K562 (cell line): ENCODE measurements around the gene RXYLT1. TPM values are rescaled to one million over a fixed set of nuclear protein-coding genes. Genes with fewer than 3 reads are reported as not detected.
A peak's percentile ranks its signal among the peaks of the same experiment; 100 is the strongest.

ENCODE experiments used
- ATAC-seq: fragments of 200-7000 bp; cut with Tn5 transposase; 3 replicates; pipeline ENCODE4 v1.9.1; 2020; ENCODE audit warnings: moderate library complexity
- BruUV-seq: library from RNA; stranded (reverse); fragments of 400-500 nt; replicated peaks from 2 replicates; lab custom pipeline; 2021; lab: Mats Ljungman, UMichigan
- CTCF ChIA-PET: fragments of 300-600 bp; formaldehyde crosslinking; extraction: SDS; loops from one replicate; lab custom pipeline; 2021; ENCODE audit warnings: low intra/inter-chr PET ratio; lab: Yijun Ruan, JAX
- POLR2A ChIA-PET: fragments of 300-600, 350-650 bp; sonication (Branson Sonifier 250); formaldehyde crosslinking; extraction: SDS; loops from one replicate; lab custom pipeline; 2021; ENCODE audit warnings: antibody characterized with exemption, inconsistent platforms; lab: Yijun Ruan, JAX
- DNase-seq, 4 experiments: peaks; one replicate each; pipeline versions ENCODE4 v3.0.0 to v3.0.0-alpha.2; 2011 to 2018; ENCODE audit warnings: low spot score in 3 of 4, mixed read lengths in 3 of 4; ENCODE audit errors: extremely low read depth in 1 of 4
- FAIRE-seq: peaks from 2 replicates; lab custom pipeline; 2011; peaks lifted over from hg19 to GRCh38; lab: Jason Lieb, UNC
- H2AFZ ChIP-seq: 2 replicates; pipeline ENCODE4 v1.6.0; 2011; ENCODE audit warnings: low read depth, low read length, control low read depth, inconsistent platforms
- H3K27ac ChIP-seq: fragments of 200-600 bp; 3 replicates; pipeline ENCODE4 v1.8.0; 2011; ENCODE audit warnings: low read depth, mild to moderate bottlenecking, control low read depth, inconsistent platforms, low read length, moderate library complexity, mixed read lengths; ENCODE audit errors: extremely low read depth
- H3K27me3 ChIP-seq, 2 experiments: fragments of 300-600 bp in 1 of 2; 2 replicates in 1 of 2; 3 replicates in 1 of 2; pipeline versions ENCODE4 v1.6.0 to v1.8.0; 2011; ENCODE audit warnings: inconsistent platforms in 2 of 2, low read length in 2 of 2, mild to moderate bottlenecking in 1 of 2, mixed read lengths in 1 of 2, moderate library complexity in 1 of 2; ENCODE audit not compliant: control insufficient read depth in 2 of 2, insufficient read depth in 2 of 2
- H3K36me3 ChIP-seq: fragments of 300-600 bp; 3 replicates; pipeline ENCODE4 v1.8.0; 2011; ENCODE audit warnings: mild to moderate bottlenecking, low read length, inconsistent platforms; ENCODE audit not compliant: control insufficient read depth, insufficient read depth
- H3K4me1 ChIP-seq, 2 experiments: fragments of 200-600 bp in 1 of 2; replicated peaks in 1 of 2; 2 replicates in 1 of 2; 3 replicates in 1 of 2; pipeline versions ENCODE4 v1.5.1 to v1.8.0; 2011; ENCODE audit warnings: inconsistent platforms in 2 of 2, low read length in 2 of 2, mild to moderate bottlenecking in 1 of 2, mixed read lengths in 1 of 2, moderate library complexity in 1 of 2; ENCODE audit not compliant: control insufficient read depth in 2 of 2, insufficient read depth in 2 of 2
- H3K4me2 ChIP-seq: 2 replicates; pipeline ENCODE4 v1.6.1; 2011; ENCODE audit warnings: low read length, control low read depth, inconsistent platforms, mixed read lengths; ENCODE audit not compliant: insufficient read depth
- H3K4me3 ChIP-seq: fragments of 200-600 bp; sonication (generic), shearing (Covaris generic); 2 replicates; pipeline ENCODE4 v1.5.1; 2016; ENCODE audit warnings: control low read depth, inconsistent platforms
- H3K79me2 ChIP-seq: fragments of 200-600 bp; 3 replicates; pipeline ENCODE4 v1.8.0; 2011; ENCODE audit warnings: low read length, inconsistent platforms; ENCODE audit not compliant: control insufficient read depth, insufficient read depth
- H3K9ac ChIP-seq, 2 experiments: 2 replicates each; pipeline versions ENCODE4 v1.6.0 to v1.6.1; 2011; ENCODE audit warnings: low read depth in 2 of 2, low read length in 2 of 2, control low read depth in 1 of 2, inconsistent platforms in 1 of 2, mild to moderate bottlenecking in 1 of 2, mixed read lengths in 1 of 2; ENCODE audit not compliant: insufficient read depth in 1 of 2
- H3K9me1 ChIP-seq: one replicate; pipeline ENCODE4 v1.6.0; 2011; ENCODE audit warnings: inconsistent platforms, mild to moderate bottlenecking, low read length, moderate library complexity; ENCODE audit not compliant: control insufficient read depth, insufficient read depth
- H3K9me3 ChIP-seq: replicated peaks from 2 replicates; pipeline ENCODE4 v1.5.1; 2011; ENCODE audit warnings: low read depth, low read length, inconsistent platforms; ENCODE audit not compliant: control insufficient read depth, insufficient read depth
- H4K20me1 ChIP-seq: replicated peaks from 2 replicates; pipeline ENCODE4 v1.6.1; 2011; ENCODE audit warnings: low read length, inconsistent platforms, mixed read lengths; ENCODE audit not compliant: control insufficient read depth, insufficient read depth
- HNRNPUL1 ChIP-seq: fragments of 200-400 bp; formaldehyde crosslinking; IDR thresholded peaks from 2 replicates; pipeline ENCODE4 v1.6.1; 2017; ENCODE audit warnings: low read length
- MTF1 ChIP-seq: fragments of 250-450 bp; sonication (Bioruptor Pico); IDR thresholded peaks from 2 replicates; pipeline ENCODE4 v1.9.0; 2021; ENCODE audit warnings: moderate library complexity, mild to moderate bottlenecking, inconsistent platforms, borderline replicate concordance
- SREBF1 ChIP-seq: fragments of 150-350 bp; IDR thresholded peaks from 2 replicates; pipeline ENCODE4 v1.6.1; 2014; ENCODE audit warnings: antibody characterized with exemption, low read depth, low read length, borderline replicate concordance
- ZNF224 ChIP-seq: sonication (generic); formaldehyde crosslinking; IDR thresholded peaks from 2 replicates; pipeline ENCODE4 v1.8.0; 2022; ENCODE audit warnings: mild to moderate bottlenecking, missing genetic modification reagents
- WGBS: fragments of 100-300 bp; shearing (Covaris generic); methylation state at CpG from one replicate; pipeline ENCODE4 v1.1.6; 2016; ENCODE audit warnings: low coverage, mixed read lengths; ENCODE audit not compliant: insufficient coverage; ENCODE audit errors: missing lambda C conversion rate; 5-methylcytosine and 5-hydroxymethylcytosine counted together
- in situ Hi-C: fragments of 300-500 bp; cut with MboI; formaldehyde crosslinking; loops from 4 replicates; pipeline ENCODE4 v1.15.0; 2018; ENCODE audit warnings: inconsistent platforms, mixed read lengths
- intact Hi-C: fragments of 100-400 bp; cut with micrococcal nuclease; formaldehyde crosslinking; loops from 2 replicates; pipeline ENCODE4 v1.14.2; 2022
- polyA plus RNA-seq, 8 experiments: library from polyadenylated mRNA; depleted of rRNA in 4 of 8; stranded (reverse) in 5 of 8; unstranded in 3 of 8; fragments of >200 nt; fragmentation: Nextera tagmentation in 2 of 8; fragmentation: Illumina TruSeq in 1 of 8; extraction: Ambion mirVana in 2 of 8; extraction: Trizol in 1 of 8; gene quantifications; 2 replicates each; pipeline versions ENCODE4 v1.2.1 to v1.2.3, GENCODE V29; 2011 to 2014; ENCODE audit warnings: inconsistent platforms in 1 of 8, missing spikeins in 1 of 8
- total RNA-seq, 7 experiments: library from RNA; depleted of rRNA in 6 of 7; stranded (reverse); fragments of >200 nt in 6 of 7; fragmentation: Illumina TruSeq in 2 of 7; extraction: Trizol in 2 of 7; gene quantifications; 2 replicates each; pipeline versions ENCODE4 v1.2.1 to v1.2.3, GENCODE V29; 2011 to 2021; ENCODE audit warnings: low replicate concordance in 1 of 7
- TF ChIP-seq, protein P1 (sequence below): fragments of 450-650 bp; formaldehyde crosslinking; IDR thresholded peaks from 2 replicates; pipeline ENCODE4 v1.4.0; 2020; ENCODE audit warnings: mild to moderate bottlenecking, mixed read lengths

The RXYLT1 gene
- total and polyA plus RNA-seq, 9 of the 15 experiments (the other 6 are each of a cell fraction or from before 2014, with no cell fraction given) = 6.7 to 26.5 (median 20.9) TPM

DNA sequence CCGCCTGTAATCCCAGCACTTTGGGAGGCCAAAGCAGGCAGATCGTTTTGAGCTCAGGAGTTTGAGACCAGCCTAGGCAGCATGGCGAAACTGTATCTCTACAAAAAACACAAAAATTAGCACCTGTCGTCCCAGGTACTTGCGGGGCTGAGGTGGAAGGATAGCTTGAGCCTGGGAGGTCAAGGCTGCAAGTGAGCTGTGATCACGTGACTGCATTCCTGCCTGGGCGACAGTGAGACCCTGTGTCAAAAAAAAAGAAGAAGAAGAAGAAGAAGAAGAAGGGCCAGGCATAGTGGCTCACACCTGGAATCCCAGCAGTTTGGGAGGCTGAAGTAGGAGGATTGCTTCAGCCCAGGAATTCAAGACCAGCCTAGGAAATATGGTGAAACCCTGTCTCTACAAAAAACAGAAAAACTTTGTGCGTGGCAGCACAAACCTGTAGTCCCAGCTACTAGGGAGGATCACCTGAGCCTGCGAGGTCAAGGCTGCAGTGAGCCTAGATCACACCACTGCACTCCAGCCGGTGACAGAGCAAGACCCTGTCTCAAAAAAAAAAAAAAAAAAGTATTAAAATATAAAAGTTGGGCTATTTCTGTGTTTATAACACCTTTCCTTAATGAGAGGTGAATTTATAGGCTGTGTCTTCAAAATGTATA is 15.5 kb downstream of the RXYLT1 start:
- no peaks in the 10 kb centered on the region for H3K27me3 ChIP-seq
- no peaks in the 10 kb centered on the region for H3K9me1 ChIP-seq
- H3K27ac ChIP-seq = no peak overlapping the region
- H3K4me3 ChIP-seq = no peak overlapping the region
- no peaks in the 10 kb centered on the region for H3K79me2 ChIP-seq
- no peak overlapping the region for H2AFZ ChIP-seq
- CTCF ChIA-PET = no interaction called here
- no TSS peak for BruUV-seq
- no peaks in the 10 kb centered on the region for H4K20me1 ChIP-seq
- in situ Hi-C loops = no loop called here
- intact Hi-C loops = no loop called here
- no peaks in the 10 kb centered on the region for H3K9me3 ChIP-seq
- H3K4me2 ChIP-seq = no peak overlapping the region
- no peaks in the 10 kb centered on the region for H3K4me1 ChIP-seq
- peaks cover 10% of the 10 kb centered on the region; the same call in 1 of the 3 replicates for H3K36me3 ChIP-seq
- POLR2A ChIA-PET = no interaction called here
- no peak for ATAC-seq
- no peak overlapping the region for H3K9ac ChIP-seq
- no peak for DNase-seq
- WGBS = 87% methylated on average over 8 of the region's 10 CpGs
- TF ChIP-seq MTF1 (CRISPR knock-in tag) (no peak), ZNF224 (CRISPR knock-in tag) (no peak), HNRNPUL1 (no peak), SREBF1 (no peak)
- TF ChIP-seq, protein P1, sequence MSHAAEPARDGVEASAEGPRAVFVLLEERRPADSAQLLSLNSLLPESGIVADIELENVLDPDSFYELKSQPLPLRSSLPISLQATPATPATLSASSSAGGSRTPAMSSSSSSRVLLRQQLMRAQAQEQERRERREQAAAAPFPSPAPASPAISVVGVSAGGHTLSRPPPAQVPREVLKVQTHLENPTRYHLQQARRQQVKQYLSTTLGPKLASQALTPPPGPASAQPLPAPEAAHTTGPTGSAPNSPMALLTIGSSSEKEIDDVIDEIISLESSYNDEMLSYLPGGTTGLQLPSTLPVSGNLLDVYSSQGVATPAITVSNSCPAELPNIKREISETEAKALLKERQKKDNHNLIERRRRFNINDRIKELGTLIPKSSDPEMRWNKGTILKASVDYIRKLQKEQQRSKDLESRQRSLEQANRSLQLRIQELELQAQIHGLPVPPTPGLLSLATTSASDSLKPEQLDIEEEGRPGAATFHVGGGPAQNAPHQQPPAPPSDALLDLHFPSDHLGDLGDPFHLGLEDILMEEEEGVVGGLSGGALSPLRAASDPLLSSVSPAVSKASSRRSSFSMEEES (CRISPR knock-in tag) = peak; percentile 11; the same call in 1 of the 2 replicates
- FAIRE-seq = no peak
